Fibroblast of lung (primary cell): Measurements from ENCODE around the gene NQO1.

Source experiments
- EZH2 ChIP-seq: IDR thresholded peaks from 2 replicates; pipeline ENCODE4 v1.5.1; 2012; ENCODE audit warnings: low read length, control low read depth, mild to moderate bottlenecking; ENCODE audit errors: missing control alignments
- TF ChIP-seq, protein P1 (sequence below), 2 donors: IDR thresholded peaks in 1 of 2; conservative IDR thresholded peaks in 1 of 2; 1 replicate in 1 of 2; 2 replicates in 1 of 2; pipeline ENCODE4 v1.5.1; 2011 to 2012; ENCODE audit warnings: low read length in 2 of 2, control low read depth in 1 of 2, inconsistent platforms in 1 of 2, low read depth in 1 of 2, mild to moderate bottlenecking in 1 of 2

DNA sequence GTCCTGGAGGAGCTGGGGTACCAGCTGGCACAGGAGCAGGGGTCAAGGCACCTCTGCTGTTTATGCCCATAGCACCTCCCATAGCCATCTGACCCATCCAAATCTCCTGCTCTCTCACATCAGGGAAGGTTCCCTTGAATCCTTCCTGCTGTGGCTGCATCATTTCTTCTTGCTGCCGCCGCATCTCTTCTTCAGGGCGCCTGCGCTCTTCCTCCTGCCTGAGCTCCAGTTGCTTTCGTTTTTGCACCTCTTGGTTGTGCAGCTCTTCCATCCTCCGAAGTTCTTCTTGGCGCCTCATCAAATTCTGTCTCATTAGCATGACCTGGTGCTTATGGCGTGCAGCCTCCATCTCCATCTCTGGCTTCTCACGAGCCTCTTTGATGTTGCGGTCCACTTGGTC, 30.3 kb upstream of the NQO1 start:
- TF ChIP-seq, protein P1, sequence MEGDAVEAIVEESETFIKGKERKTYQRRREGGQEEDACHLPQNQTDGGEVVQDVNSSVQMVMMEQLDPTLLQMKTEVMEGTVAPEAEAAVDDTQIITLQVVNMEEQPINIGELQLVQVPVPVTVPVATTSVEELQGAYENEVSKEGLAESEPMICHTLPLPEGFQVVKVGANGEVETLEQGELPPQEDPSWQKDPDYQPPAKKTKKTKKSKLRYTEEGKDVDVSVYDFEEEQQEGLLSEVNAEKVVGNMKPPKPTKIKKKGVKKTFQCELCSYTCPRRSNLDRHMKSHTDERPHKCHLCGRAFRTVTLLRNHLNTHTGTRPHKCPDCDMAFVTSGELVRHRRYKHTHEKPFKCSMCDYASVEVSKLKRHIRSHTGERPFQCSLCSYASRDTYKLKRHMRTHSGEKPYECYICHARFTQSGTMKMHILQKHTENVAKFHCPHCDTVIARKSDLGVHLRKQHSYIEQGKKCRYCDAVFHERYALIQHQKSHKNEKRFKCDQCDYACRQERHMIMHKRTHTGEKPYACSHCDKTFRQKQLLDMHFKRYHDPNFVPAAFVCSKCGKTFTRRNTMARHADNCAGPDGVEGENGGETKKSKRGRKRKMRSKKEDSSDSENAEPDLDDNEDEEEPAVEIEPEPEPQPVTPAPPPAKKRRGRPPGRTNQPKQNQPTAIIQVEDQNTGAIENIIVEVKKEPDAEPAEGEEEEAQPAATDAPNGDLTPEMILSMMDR (conservative IDR thresholded peaks at IDR 0.05 in 1 of 2, IDR thresholded peaks at IDR 0.05 in 1 of 2; ENCODE audit: low read depth in 1 of 2, low read length in 2 of 2), result no peak
- no peak for TF ChIP-seq EZH2
